H1 (cell line): ENCODE results near the gene DYRK2.

ENCODE experiments used
- ATF2 ChIP-seq: IDR thresholded peaks from 2 replicates; pipeline ENCODE4 v1.6.1; 2012; ENCODE audit warnings: low read length, inconsistent platforms
- CTCF ChIP-seq, 3 experiments: IDR thresholded peaks; 1 replicate in 2 of 3; 2 replicates in 1 of 3; pipeline versions ENCODE4 v1.5.1 to v1.6.1; 2011; ENCODE audit warnings: low read length in 3 of 3, mild to moderate bottlenecking in 3 of 3, inconsistent platforms in 2 of 3, low read depth in 1 of 3, moderate library complexity in 1 of 3; ENCODE audit not compliant: insufficient read depth in 1 of 3; ENCODE audit errors: control extremely low read depth in 1 of 3
- EGR1 ChIP-seq: IDR thresholded peaks from 2 replicates; pipeline ENCODE4 v1.6.1; 2011; ENCODE audit warnings: low read depth, low read length, borderline replicate concordance
- GABPA ChIP-seq: IDR thresholded peaks from 2 replicates; pipeline ENCODE4 v1.6.1; 2011; ENCODE audit warnings: mild to moderate bottlenecking, low read length, moderate library complexity, borderline replicate concordance; ENCODE audit not compliant: insufficient read depth
- JUND ChIP-seq: IDR thresholded peaks from 2 replicates; pipeline ENCODE4 v1.6.1; 2011; ENCODE audit warnings: mild to moderate bottlenecking, improper control_type of control experiment, low read length
- POLR2AphosphoS5 ChIP-seq: IDR thresholded peaks from 2 replicates; pipeline ENCODE4 v1.6.1; 2011; ENCODE audit warnings: low read depth, low read length
- RXRA ChIP-seq: IDR thresholded peaks from 2 replicates; pipeline ENCODE4 v1.6.1; 2011; ENCODE audit warnings: low read depth, mild to moderate bottlenecking, low read length, moderate library complexity; ENCODE audit not compliant: insufficient read depth

GRCh38 chr12:67648521-67649260, at the start of gene DYRK2:
- peak; percentile 58 for TF ChIP-seq POLR2AphosphoS5
- no peak for TF ChIP-seq CTCF (IDR thresholded peaks at IDR 0.05; ENCODE audit: control extremely low read depth in 1 of 3, insufficient read depth in 1 of 3, low read depth in 1 of 3, low read length in 3 of 3)
- no peak for TF ChIP-seq JUND
- no peak for TF ChIP-seq EGR1
- TF ChIP-seq GABPA = no peak
- no peak for TF ChIP-seq ATF2
- TF ChIP-seq RXRA = no peak
